Measurements from ENCODE around the gene PROSER3. TPM values are rescaled to one million over a fixed set of nuclear protein-coding genes. Genes with fewer than 3 reads are reported as not detected.

The PROSER3 gene
- total and polyA plus RNA-seq, 2 donors (not counting 1 experiment from before 2014, with no cell fraction given) = 3.8 to 8.1 TPM

GRCh38 chr19:35740108-35740422 lies 17.9 kb upstream of the PROSER3 start:
- Histone ChIP-seq H3K36me3 (ENCODE audit: control insufficient read depth, insufficient read depth, low read length) (peaks cover 19% of the 10 kb centered on the region), H3K9ac (ENCODE audit: insufficient read depth, low read length) (peak overlapping the region; percentile 55), H3K4me2 (ENCODE audit: extremely low read depth, insufficient read depth, low read length) (peak overlapping the region; percentile 71), H3K4me3 (replicated peaks in 1 of 4; ENCODE audit: control extremely low read depth in 1 of 4, insufficient read depth in 1 of 4, low read depth in 3 of 4, low read length in 4 of 4) (peak overlapping the region; percentile 56 to 62 (median 58)), H2AFZ (ENCODE audit: low read length) (peak overlapping the region; percentile 40), H3K79me2 (ENCODE audit: control insufficient read depth, insufficient read depth, low read length) (no peaks in the 10 kb centered on the region), H3K27ac (ENCODE audit: insufficient read depth, low read length) (peak overlapping the region; percentile 79), H4K20me1 (ENCODE audit: control insufficient read depth, extremely low read depth, insufficient read depth, low read length) (no peaks in the 10 kb centered on the region), H3K9me3 (ENCODE audit: control insufficient read depth, insufficient read depth, low read depth, low read length) (no peaks in the 10 kb centered on the region), H3K4me1 (ENCODE audit: control insufficient read depth, extremely low read depth, insufficient read depth, low read length) (peaks cover 12% of the 10 kb centered on the region), H3K27me3 (ENCODE audit: control insufficient read depth, insufficient read depth, low read length) (no peaks in the 10 kb centered on the region)
- no peak for DNase-seq (ENCODE audit: low read depth in 2 of 2)
- TF ChIP-seq CTCF (conservative IDR thresholded peaks at IDR 0.05 in 1 of 2, IDR thresholded peaks at IDR 0.05 in 1 of 2; ENCODE audit: low read depth in 1 of 2, low read length in 2 of 2) (no peak), EZH2 (IDR thresholded peaks at IDR 0.05; ENCODE audit: low read length, missing control alignments) (no peak)

GRCh38 chr19:35740423-35741202 lies 17.4 kb upstream of the PROSER3 start:
- no peak for TF ChIP-seq EZH2 (IDR thresholded peaks at IDR 0.05; ENCODE audit: low read length, missing control alignments)
- TF ChIP-seq CTCF (conservative IDR thresholded peaks at IDR 0.05 in 1 of 2, IDR thresholded peaks at IDR 0.05 in 1 of 2; ENCODE audit: low read depth in 1 of 2, low read length in 2 of 2) = no peak
- peak overlapping the region; percentile 79 for H3K27ac ChIP-seq (ENCODE audit: insufficient read depth, low read length)
- no peaks in the 10 kb centered on the region for H4K20me1 ChIP-seq (ENCODE audit: control insufficient read depth, extremely low read depth, insufficient read depth, low read length)

GRCh38 chr19:35741203-35741515 lies 16.8 kb upstream of the PROSER3 start:
- H2AFZ ChIP-seq (ENCODE audit: low read length) = peak overlapping the region; percentile 50
- peak overlapping the region; percentile 95 for H3K4me2 ChIP-seq (ENCODE audit: extremely low read depth, insufficient read depth, low read length)
- peak overlapping the region; percentile 48 for H3K9ac ChIP-seq (ENCODE audit: insufficient read depth, low read length)
- TF ChIP-seq EZH2 (IDR thresholded peaks at IDR 0.05; ENCODE audit: low read length, missing control alignments) (no peak), CTCF (conservative IDR thresholded peaks at IDR 0.05 in 1 of 2, IDR thresholded peaks at IDR 0.05 in 1 of 2; ENCODE audit: low read depth in 1 of 2, low read length in 2 of 2) (no peak)
- H3K36me3 ChIP-seq (ENCODE audit: control insufficient read depth, insufficient read depth, low read length) = peaks cover 16% of the 10 kb centered on the region
- no peak for DNase-seq (ENCODE audit: low read depth in 2 of 2)
- no peaks in the 10 kb centered on the region for H3K9me3 ChIP-seq (ENCODE audit: control insufficient read depth, insufficient read depth, low read depth, low read length)
- peaks cover 5% of the 10 kb centered on the region for H3K79me2 ChIP-seq (ENCODE audit: control insufficient read depth, insufficient read depth, low read length)
- no peaks in the 10 kb centered on the region for H4K20me1 ChIP-seq (ENCODE audit: control insufficient read depth, extremely low read depth, insufficient read depth, low read length)
- H3K4me3 ChIP-seq (replicated peaks in 1 of 4; ENCODE audit: control extremely low read depth in 1 of 4, insufficient read depth in 1 of 4, low read depth in 3 of 4, low read length in 4 of 4) = peak overlapping the region; percentile 43 to 64 (median 60)
- peaks cover 12% of the 10 kb centered on the region for H3K4me1 ChIP-seq (ENCODE audit: control insufficient read depth, extremely low read depth, insufficient read depth, low read length)
- no peaks in the 10 kb centered on the region for H3K27me3 ChIP-seq (ENCODE audit: control insufficient read depth, insufficient read depth, low read length)
- H3K27ac ChIP-seq (ENCODE audit: insufficient read depth, low read length) = peak overlapping the region; percentile 59

More at GRCh38 chr19:35740423-35741202, 17.4 kb upstream of the PROSER3 start:
- Histone ChIP-seq H3K36me3 (ENCODE audit: control insufficient read depth, insufficient read depth, low read length) (peaks cover 16% of the 10 kb centered on the region), H3K79me2 (ENCODE audit: control insufficient read depth, insufficient read depth, low read length) (no peaks in the 10 kb centered on the region), H3K27me3 (ENCODE audit: control insufficient read depth, insufficient read depth, low read length) (no peaks in the 10 kb centered on the region), H2AFZ (ENCODE audit: low read length) (peak overlapping the region; percentile 84), H3K4me1 (ENCODE audit: control insufficient read depth, extremely low read depth, insufficient read depth, low read length) (peaks cover 12% of the 10 kb centered on the region), H3K4me3 (replicated peaks in 1 of 4; ENCODE audit: control extremely low read depth in 1 of 4, insufficient read depth in 1 of 4, low read depth in 3 of 4, low read length in 4 of 4) (peak overlapping the region; percentile 56 to 64 (median 60)), H3K9ac (ENCODE audit: insufficient read depth, low read length) (peak overlapping the region; percentile 55), H3K9me3 (ENCODE audit: control insufficient read depth, insufficient read depth, low read depth, low read length) (no peaks in the 10 kb centered on the region), H3K4me2 (ENCODE audit: extremely low read depth, insufficient read depth, low read length) (peak overlapping the region; percentile 95)
- peak; percentile 94 to 95 for DNase-seq (ENCODE audit: low read depth in 2 of 2)
